ENCODE measurements around the gene PRSS22.
A peak's percentile ranks its signal among the peaks of the same experiment; 100 is the strongest.

The PRSS22 gene

GRCh38 chr16:2852731-2853507 is 5.1 kb downstream of the PRSS22 start:
- DNase-seq (ENCODE audit: low spot score), result no peak

- no peak for DNase-seq (ENCODE audit: low spot score)
Measured at GRCh38 chr16:2852003-2852730, 5.8 kb downstream of the PRSS22 start.

GRCh38 chr16:2848933-2849725 is 8.8 kb downstream of the PRSS22 start:
- DNase-seq (ENCODE audit: low spot score), result no peak

GRCh38 chr16:2846511-2847310 is 11.3 kb downstream of the PRSS22 start:
- DNase-seq (ENCODE audit: low spot score), result no peak

- DNase-seq (ENCODE audit: low spot score), result no peak
Measured at GRCh38 chr16:2845116-2845515, 12.9 kb downstream of the PRSS22 start.

GRCh38 chr16:2843526-2843925 is 14.4 kb downstream of the PRSS22 start:
- DNase-seq (ENCODE audit: low spot score), result no peak

GRCh38 chr16:2842340-2843000 is 15.5 kb downstream of the PRSS22 start:
- no peak for DNase-seq (ENCODE audit: low spot score)

GRCh38 chr16:2841606-2842339 is 16.2 kb downstream of the PRSS22 start:
- no peak for DNase-seq (ENCODE audit: low spot score)

GRCh38 chr16:2840914-2841313 is 17.1 kb downstream of the PRSS22 start:
- no peak for DNase-seq (ENCODE audit: low spot score)

GRCh38 chr16:2839650-2840450 is 18.1 kb downstream of the PRSS22 start:
- no peak for DNase-seq (ENCODE audit: low spot score)

GRCh38 chr16:2838928-2839327 is 19.0 kb downstream of the PRSS22 start:
- DNase-seq (ENCODE audit: low spot score), result peak; percentile 67

GRCh38 chr16:2836646-2837508 is 21.1 kb downstream of the PRSS22 start:
- DNase-seq (ENCODE audit: low spot score), result no peak

GRCh38 chr16:2835638-2836493 is 22.1 kb downstream of the PRSS22 start:
- no peak for DNase-seq (ENCODE audit: low spot score)

- DNase-seq (ENCODE audit: low spot score), result no peak
Measured at GRCh38 chr16:2834968-2835367, 23.0 kb downstream of the PRSS22 start.

GRCh38 chr16:2833776-2834175 is 24.2 kb downstream of the PRSS22 start:
- no peak for DNase-seq (ENCODE audit: low spot score)

- DNase-seq (ENCODE audit: low spot score), result no peak
Measured at GRCh38 chr16:2831203-2831602, 26.8 kb downstream of the PRSS22 start.

GRCh38 chr16:2830355-2830695 is 27.6 kb downstream of the PRSS22 start:
- no peak for DNase-seq (ENCODE audit: low spot score)

All from SK-N-DZ (cell line).